ENCODE measurements around the gene KLHL5.
"Not testable (repeated sequence)": the region's sequence is repeated elsewhere in the genome, so short reads cannot be mapped to it uniquely, and the experiment has no call there.

Gene KLHL5

DNA sequence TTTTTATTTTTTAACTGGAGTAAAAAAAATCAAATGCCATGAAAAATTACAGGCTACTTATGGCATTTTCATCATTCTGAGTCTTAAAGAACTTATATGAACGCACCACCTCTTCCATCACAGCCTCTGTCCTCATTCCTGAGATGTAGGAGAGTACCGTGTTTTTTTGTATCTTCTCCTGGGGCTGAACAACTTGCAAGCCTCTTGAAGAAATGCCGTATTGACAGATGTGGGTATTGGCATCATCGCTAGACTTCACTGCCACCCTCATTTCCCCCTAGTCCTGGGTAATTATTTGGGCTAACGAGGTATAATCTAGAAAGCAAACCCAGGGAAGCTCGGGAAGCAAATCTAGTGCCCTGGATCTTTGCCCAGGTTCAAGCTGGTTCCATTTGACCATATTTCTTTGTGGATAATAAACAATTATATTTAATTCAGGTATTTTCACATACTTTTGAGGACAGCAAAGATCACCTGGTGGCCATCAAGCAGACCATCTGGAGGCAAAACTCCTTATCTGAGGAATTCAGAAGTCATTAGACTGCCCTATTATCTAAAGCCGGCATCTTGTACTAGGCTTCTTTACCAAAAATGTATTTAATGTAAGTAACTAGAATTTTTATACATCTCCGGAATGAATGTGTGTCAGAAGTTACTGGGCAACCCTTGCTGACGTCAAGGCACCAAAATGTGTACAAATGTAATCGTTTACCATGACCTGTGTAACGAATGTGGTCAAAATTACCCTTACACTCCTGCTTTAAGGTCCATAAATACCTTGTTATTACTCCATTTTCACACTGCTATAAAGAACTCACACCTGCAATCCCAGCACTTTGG is 64.4 kb downstream of the KLHL5 start:
- TF ChIP-seq CTCF (IDR thresholded peaks at IDR 0.05; ENCODE audit: low read depth, low read length), result no peak
- DNase-seq, result no peak
- no peaks in the 10 kb centered on the region for H3K4me1 ChIP-seq
- H3K4me3 ChIP-seq (ENCODE audit: low read depth, low read length), result no peak overlapping the region
- H3K27me3 ChIP-seq, result no peaks in the 10 kb centered on the region
- H3K9me3 ChIP-seq, result no peaks in the 10 kb centered on the region
- H3K36me3 ChIP-seq, result no peaks in the 10 kb centered on the region

- no peaks in the 10 kb centered on the region for H3K36me3 ChIP-seq
- TF ChIP-seq CTCF (IDR thresholded peaks at IDR 0.05; ENCODE audit: low read depth, low read length), result no peak
Measured at GRCh38 chr4:39133623-39134022, 71.6 kb downstream of the KLHL5 start.

GRCh38 chr4:39134683-39135306 is 72.8 kb downstream of the KLHL5 start:
- H3K4me3 ChIP-seq (ENCODE audit: low read depth, low read length), result no peak overlapping the region
- DNase-seq, result no peak
- TF ChIP-seq CTCF (IDR thresholded peaks at IDR 0.05; ENCODE audit: low read depth, low read length), result no peak

More at GRCh38 chr4:39133623-39134022, 71.6 kb downstream of the KLHL5 start:
- H3K4me3 ChIP-seq (ENCODE audit: low read depth, low read length), result no peak overlapping the region
- no peaks in the 10 kb centered on the region for H3K9me3 ChIP-seq
- H3K4me1 ChIP-seq, result peaks cover 4% of the 10 kb centered on the region; the same call in 1 of the 2 replicates
- no peak for DNase-seq
- H3K27me3 ChIP-seq, result no peaks in the 10 kb centered on the region

DNA sequence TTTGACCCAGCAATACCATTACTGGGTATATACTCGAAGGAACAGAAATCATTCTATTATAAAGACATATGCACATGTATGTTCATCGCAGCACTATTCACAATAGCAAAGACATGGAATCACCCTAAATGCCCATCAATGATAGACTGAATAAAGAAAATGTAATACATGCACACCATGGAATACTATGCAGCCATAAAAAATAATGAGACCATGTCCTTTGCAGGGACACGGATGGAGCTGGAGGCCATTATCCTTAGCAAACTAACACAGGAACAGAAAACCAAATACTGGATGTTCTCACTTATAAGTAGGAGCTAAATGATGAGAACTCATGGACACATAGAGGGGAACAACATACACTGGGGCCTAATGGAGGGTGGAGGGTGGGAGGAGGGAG is 76.2 kb downstream of the KLHL5 start:
- H3K4me3 ChIP-seq (ENCODE audit: low read depth, low read length); H3K4me1 ChIP-seq; H3K27me3 ChIP-seq; DNase-seq; H3K36me3 ChIP-seq; H3K9me3 ChIP-seq: not testable (repeated sequence)

More at GRCh38 chr4:39134683-39135306, 72.8 kb downstream of the KLHL5 start:
- H3K36me3 ChIP-seq, result no peaks in the 10 kb centered on the region
- peaks cover 4% of the 10 kb centered on the region; the same call in 1 of the 2 replicates for H3K4me1 ChIP-seq
- H3K27me3 ChIP-seq, result no peaks in the 10 kb centered on the region
- no peaks in the 10 kb centered on the region for H3K9me3 ChIP-seq

DNA sequence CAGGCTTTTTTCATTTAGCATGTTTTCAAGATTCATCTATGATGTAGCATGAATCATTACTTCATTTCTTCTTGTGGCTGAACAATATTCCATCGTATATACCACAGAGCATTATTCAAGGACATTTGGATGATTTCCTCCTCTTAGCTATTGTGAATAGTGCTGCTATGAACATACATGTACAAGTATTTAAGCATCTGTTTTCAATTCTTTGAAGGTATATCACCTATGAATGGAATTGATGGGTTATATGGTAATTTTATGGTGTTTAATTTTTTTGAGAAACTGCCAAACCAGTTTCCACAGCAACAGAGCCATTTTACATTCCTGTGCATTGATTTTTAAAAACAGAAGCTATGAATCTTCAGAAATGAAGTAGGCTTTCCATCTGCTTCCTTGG is 84.2 kb downstream of the KLHL5 start:
- Histone ChIP-seq H3K4me3 (ENCODE audit: low read depth, low read length) (no peak overlapping the region), H3K9me3 (no peaks in the 10 kb centered on the region), H3K36me3 (no peaks in the 10 kb centered on the region), H3K4me1 (no peaks in the 10 kb centered on the region), H3K27me3 (no peaks in the 10 kb centered on the region)
- no peak for TF ChIP-seq CTCF (IDR thresholded peaks at IDR 0.05; ENCODE audit: low read depth, low read length)
- DNase-seq, result no peak

- Histone ChIP-seq H3K4me3 (ENCODE audit: low read depth, low read length) (no peak overlapping the region), H3K9me3 (no peaks in the 10 kb centered on the region), H3K4me1 (no peaks in the 10 kb centered on the region), H3K36me3 (no peaks in the 10 kb centered on the region), H3K27me3 (no peaks in the 10 kb centered on the region)
- DNase-seq, result no peak
- no peak for TF ChIP-seq CTCF (IDR thresholded peaks at IDR 0.05; ENCODE audit: low read depth, low read length)
Measured at GRCh38 chr4:39154009-39154408, 92.0 kb downstream of the KLHL5 start.
